K562 (cell line): Measurements from ENCODE around the gene GRB2. TPM values are rescaled to one million over a fixed set of nuclear protein-coding genes. Genes with fewer than 3 reads are reported as not detected.

ENCODE experiments used
- ADNP ChIP-seq: fragments of 200-800 bp; sonication (Bioruptor generic); IDR thresholded peaks from 2 replicates; pipeline ENCODE4 v1.6.1; 2016; ENCODE audit warnings: missing genetic modification characterization, missing compliant biosample characterization
- CSDE1 ChIP-seq, 2 experiments: fragments of 450-650 bp; IDR thresholded peaks; 2 replicates each; pipeline ENCODE4 v1.6.1; 2016; ENCODE audit warnings: mild to moderate bottlenecking in 1 of 2
- CXXC5 ChIP-seq: fragments of 250-450 bp; sonication (Bioruptor Pico); IDR thresholded peaks from 2 replicates; pipeline ENCODE4 v1.8.0; 2022; ENCODE audit warnings: inconsistent platforms, mild to moderate bottlenecking, moderate library complexity
- DNMT1 ChIP-seq: fragments of 450-650 bp; IDR thresholded peaks from 2 replicates; pipeline ENCODE4 v1.6.1; 2016; ENCODE audit warnings: antibody characterized with exemption, mild to moderate bottlenecking
- FOS ChIP-seq: IDR thresholded peaks from 3 replicates; pipeline ENCODE4 v1.6.1; 2011; ENCODE audit not compliant: insufficient read length; ENCODE audit errors: extremely low read depth
- HOXB6 ChIP-seq: fragments of 250-450 bp; sonication (Bioruptor Pico); IDR thresholded peaks from 2 replicates; pipeline ENCODE4 v1.5.1; 2022; ENCODE audit warnings: mild to moderate bottlenecking, borderline replicate concordance
- NFE2 ChIP-seq: IDR thresholded peaks from 2 replicates; pipeline ENCODE4 v1.6.1; 2014; ENCODE audit warnings: antibody characterized with exemption, low read depth
- PHB2 ChIP-seq: fragments of 450-650 bp; IDR thresholded peaks from 2 replicates; pipeline ENCODE4 v1.6.1; 2017; ENCODE audit warnings: low read depth
- POLR3A ChIP-seq: IDR thresholded peaks from 2 replicates; pipeline ENCODE4 v1.6.1; 2011; ENCODE audit warnings: borderline replicate concordance, mild to moderate bottlenecking, moderate library complexity; ENCODE audit not compliant: insufficient read length, insufficient read depth; ENCODE audit errors: extremely low read depth
- PPARD ChIP-seq: fragments of 250-450 bp; sonication (Bioruptor Pico); IDR thresholded peaks from 2 replicates; pipeline ENCODE4 v1.8.0; 2022; ENCODE audit warnings: inconsistent platforms, mild to moderate bottlenecking, moderate library complexity
- SAFB2 ChIP-seq: fragments of 200-400 bp; formaldehyde crosslinking; IDR thresholded peaks from 2 replicates; pipeline ENCODE4 v1.6.1; 2018; ENCODE audit warnings: borderline replicate concordance, low read length, low read depth, moderate library complexity; ENCODE audit not compliant: severe bottlenecking
- SETDB1 ChIP-seq: IDR thresholded peaks from one replicate; pipeline ENCODE4 v1.6.1; 2012; ENCODE audit warnings: low read length, control low read depth, inconsistent platforms
- SP2 ChIP-seq: IDR thresholded peaks from 2 replicates; pipeline ENCODE4 v1.6.1; 2011; ENCODE audit warnings: mild to moderate bottlenecking, low read depth, low read length, moderate library complexity; ENCODE audit not compliant: poor library complexity, severe bottlenecking; ENCODE audit errors: extremely low read depth
- ZNF57 ChIP-seq: fragments of 450-650 bp; formaldehyde crosslinking; IDR thresholded peaks from 2 replicates; pipeline ENCODE4 v1.4.0; 2020; ENCODE audit warnings: mild to moderate bottlenecking, moderate library complexity
- ZNF76 ChIP-seq: fragments of 250-450 bp; sonication (Bioruptor Pico); IDR thresholded peaks from 2 replicates; pipeline ENCODE4 v1.4.0; 2020; ENCODE audit warnings: mild to moderate bottlenecking, moderate library complexity, borderline replicate concordance
- polyA plus RNA-seq, 8 experiments: library from polyadenylated mRNA; depleted of rRNA in 4 of 8; stranded (reverse) in 5 of 8; unstranded in 3 of 8; fragments of >200 nt; fragmentation: Nextera tagmentation in 2 of 8; fragmentation: Illumina TruSeq in 1 of 8; extraction: Ambion mirVana in 2 of 8; extraction: Trizol in 1 of 8; gene quantifications; 2 replicates each; pipeline versions ENCODE4 v1.2.1 to v1.2.3, GENCODE V29; 2011 to 2014; ENCODE audit warnings: inconsistent platforms in 1 of 8, missing spikeins in 1 of 8
- total RNA-seq, 7 experiments: library from RNA; depleted of rRNA in 6 of 7; stranded (reverse); fragments of >200 nt in 6 of 7; fragmentation: Illumina TruSeq in 2 of 7; extraction: Trizol in 2 of 7; gene quantifications; 2 replicates each; pipeline versions ENCODE4 v1.2.1 to v1.2.3, GENCODE V29; 2011 to 2021; ENCODE audit warnings: low replicate concordance in 1 of 7
- TF ChIP-seq, protein P1 (sequence below): fragments of 250-450 bp; sonication (Bioruptor Pico); IDR thresholded peaks from 2 replicates; pipeline ENCODE4 v1.4.0; 2020; ENCODE audit warnings: borderline replicate concordance
- TF ChIP-seq, protein P2 (sequence below): fragments of 250-450 bp; sonication (Bioruptor Pico); IDR thresholded peaks from 2 replicates; pipeline ENCODE4 v1.8.0; 2021; ENCODE audit warnings: borderline replicate concordance, mild to moderate bottlenecking, moderate library complexity; ENCODE audit not compliant: poor library complexity, severe bottlenecking
- TF ChIP-seq, protein P3 (sequence below): sonication (generic); formaldehyde crosslinking; IDR thresholded peaks from 2 replicates; pipeline ENCODE4 v1.8.1; 2023; ENCODE audit warnings: mild to moderate bottlenecking, missing genetic modification reagents
- TF ChIP-seq, protein P4 (sequence below): fragments of 450-650 bp; IDR thresholded peaks from 2 replicates; pipeline ENCODE4 v1.7.0; 2016; ENCODE audit warnings: borderline replicate concordance
- TF ChIP-seq, protein P5 (sequence below): sonication (generic); formaldehyde crosslinking; IDR thresholded peaks from 2 replicates; pipeline ENCODE4 v1.8.1; 2022; ENCODE audit warnings: missing genetic modification reagents
- TF ChIP-seq, protein P6 (sequence below): sonication (generic); formaldehyde crosslinking; IDR thresholded peaks from 2 replicates; pipeline ENCODE4 v1.8.0; 2022; ENCODE audit warnings: mild to moderate bottlenecking, missing genetic modification reagents

Gene GRB2
- total and polyA plus RNA-seq, 9 of the 15 experiments (the other 6 are each of a cell fraction or from before 2014, with no cell fraction given): 57.2 to 136 (median 84.8) TPM

DNA sequence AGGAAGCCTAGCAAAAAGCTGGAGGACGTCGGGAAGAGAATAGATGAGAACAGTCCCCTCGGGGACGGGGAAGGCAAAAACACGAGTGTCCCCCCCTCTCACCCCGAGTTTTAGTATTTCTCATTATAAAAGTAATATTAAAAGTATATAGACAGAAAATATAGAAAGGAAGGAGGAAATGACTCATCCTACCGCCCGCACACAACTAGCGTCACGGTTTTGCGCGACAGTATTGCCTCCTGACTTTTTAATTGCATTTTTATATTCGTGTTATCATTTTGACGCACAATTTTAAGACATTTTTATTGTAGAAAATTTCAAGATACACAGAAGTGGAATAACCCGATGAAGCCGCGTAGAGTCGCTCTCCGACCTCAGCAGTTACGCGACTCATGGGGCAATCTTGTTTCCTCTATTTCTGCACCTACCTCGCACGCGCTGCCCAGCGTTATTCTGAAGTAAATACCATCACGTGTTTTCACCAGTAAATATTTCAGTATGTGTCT is 115.6 kb downstream of the GRB2 start (continued):
- TF ChIP-seq, protein P1, sequence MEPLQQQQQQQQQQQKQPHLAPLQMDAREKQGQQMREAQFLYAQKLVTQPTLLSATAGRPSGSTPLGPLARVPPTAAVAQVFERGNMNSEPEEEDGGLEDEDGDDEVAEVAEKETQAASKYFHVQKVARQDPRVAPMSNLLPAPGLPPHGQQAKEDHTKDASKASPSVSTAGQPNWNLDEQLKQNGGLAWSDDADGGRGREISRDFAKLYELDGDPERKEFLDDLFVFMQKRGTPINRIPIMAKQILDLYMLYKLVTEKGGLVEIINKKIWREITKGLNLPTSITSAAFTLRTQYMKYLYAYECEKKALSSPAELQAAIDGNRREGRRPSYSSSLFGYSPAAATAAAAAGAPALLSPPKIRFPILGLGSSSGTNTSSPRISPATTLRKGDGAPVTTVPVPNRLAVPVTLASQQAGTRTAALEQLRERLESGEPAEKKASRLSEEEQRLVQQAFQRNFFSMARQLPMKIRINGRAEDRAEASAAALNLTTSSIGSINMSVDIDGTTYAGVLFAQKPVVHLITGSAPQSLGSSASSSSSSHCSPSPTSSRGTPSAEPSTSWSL (CRISPR knock-in tag): no peak
- TF ChIP-seq, protein P2, sequence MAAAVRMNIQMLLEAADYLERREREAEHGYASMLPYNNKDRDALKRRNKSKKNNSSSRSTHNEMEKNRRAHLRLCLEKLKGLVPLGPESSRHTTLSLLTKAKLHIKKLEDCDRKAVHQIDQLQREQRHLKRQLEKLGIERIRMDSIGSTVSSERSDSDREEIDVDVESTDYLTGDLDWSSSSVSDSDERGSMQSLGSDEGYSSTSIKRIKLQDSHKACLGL: no peak
- TF ChIP-seq ADNP (tag) (no peak), ZNF57 (no peak), PPARD (CRISPR knock-in tag) (no peak), DNMT1 (no peak), POLR3A (no peak), SETDB1 (no peak), SP2 (no peak), CSDE1 (IDR thresholded peaks at IDR 0.05) (no peak), SAFB2 (no peak), ZNF76 (CRISPR knock-in tag) (no peak), CXXC5 (no peak), NFE2 (no peak), FOS (no peak), PHB2 (no peak), HOXB6 (CRISPR knock-in tag) (no peak)
- TF ChIP-seq, protein P3, sequence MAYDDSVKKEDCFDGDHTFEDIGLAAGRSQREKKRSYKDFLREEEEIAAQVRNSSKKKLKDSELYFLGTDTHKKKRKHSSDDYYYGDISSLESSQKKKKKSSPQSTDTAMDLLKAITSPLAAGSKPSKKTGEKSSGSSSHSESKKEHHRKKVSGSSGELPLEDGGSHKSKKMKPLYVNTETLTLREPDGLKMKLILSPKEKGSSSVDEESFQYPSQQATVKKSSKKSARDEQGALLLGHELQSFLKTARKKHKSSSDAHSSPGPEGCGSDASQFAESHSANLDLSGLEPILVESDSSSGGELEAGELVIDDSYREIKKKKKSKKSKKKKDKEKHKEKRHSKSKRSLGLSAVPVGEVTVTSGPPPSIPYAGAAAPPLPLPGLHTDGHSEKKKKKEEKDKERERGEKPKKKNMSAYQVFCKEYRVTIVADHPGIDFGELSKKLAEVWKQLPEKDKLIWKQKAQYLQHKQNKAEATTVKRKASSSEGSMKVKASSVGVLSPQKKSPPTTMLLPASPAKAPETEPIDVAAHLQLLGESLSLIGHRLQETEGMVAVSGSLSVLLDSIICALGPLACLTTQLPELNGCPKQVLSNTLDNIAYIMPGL (CRISPR knock-in tag): no peak
- TF ChIP-seq, protein P4, sequence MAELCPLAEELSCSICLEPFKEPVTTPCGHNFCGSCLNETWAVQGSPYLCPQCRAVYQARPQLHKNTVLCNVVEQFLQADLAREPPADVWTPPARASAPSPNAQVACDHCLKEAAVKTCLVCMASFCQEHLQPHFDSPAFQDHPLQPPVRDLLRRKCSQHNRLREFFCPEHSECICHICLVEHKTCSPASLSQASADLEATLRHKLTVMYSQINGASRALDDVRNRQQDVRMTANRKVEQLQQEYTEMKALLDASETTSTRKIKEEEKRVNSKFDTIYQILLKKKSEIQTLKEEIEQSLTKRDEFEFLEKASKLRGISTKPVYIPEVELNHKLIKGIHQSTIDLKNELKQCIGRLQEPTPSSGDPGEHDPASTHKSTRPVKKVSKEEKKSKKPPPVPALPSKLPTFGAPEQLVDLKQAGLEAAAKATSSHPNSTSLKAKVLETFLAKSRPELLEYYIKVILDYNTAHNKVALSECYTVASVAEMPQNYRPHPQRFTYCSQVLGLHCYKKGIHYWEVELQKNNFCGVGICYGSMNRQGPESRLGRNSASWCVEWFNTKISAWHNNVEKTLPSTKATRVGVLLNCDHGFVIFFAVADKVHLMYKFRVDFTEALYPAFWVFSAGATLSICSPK: no peak
- TF ChIP-seq, protein P5, sequence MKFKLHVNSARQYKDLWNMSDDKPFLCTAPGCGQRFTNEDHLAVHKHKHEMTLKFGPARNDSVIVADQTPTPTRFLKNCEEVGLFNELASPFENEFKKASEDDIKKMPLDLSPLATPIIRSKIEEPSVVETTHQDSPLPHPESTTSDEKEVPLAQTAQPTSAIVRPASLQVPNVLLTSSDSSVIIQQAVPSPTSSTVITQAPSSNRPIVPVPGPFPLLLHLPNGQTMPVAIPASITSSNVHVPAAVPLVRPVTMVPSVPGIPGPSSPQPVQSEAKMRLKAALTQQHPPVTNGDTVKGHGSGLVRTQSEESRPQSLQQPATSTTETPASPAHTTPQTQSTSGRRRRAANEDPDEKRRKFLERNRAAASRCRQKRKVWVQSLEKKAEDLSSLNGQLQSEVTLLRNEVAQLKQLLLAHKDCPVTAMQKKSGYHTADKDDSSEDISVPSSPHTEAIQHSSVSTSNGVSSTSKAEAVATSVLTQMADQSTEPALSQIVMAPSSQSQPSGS (CRISPR knock-in tag): no peak
- TF ChIP-seq, protein P6, sequence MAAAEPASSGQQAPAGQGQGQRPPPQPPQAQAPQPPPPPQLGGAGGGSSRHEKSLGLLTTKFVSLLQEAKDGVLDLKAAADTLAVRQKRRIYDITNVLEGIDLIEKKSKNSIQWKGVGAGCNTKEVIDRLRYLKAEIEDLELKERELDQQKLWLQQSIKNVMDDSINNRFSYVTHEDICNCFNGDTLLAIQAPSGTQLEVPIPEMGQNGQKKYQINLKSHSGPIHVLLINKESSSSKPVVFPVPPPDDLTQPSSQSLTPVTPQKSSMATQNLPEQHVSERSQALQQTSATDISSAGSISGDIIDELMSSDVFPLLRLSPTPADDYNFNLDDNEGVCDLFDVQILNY (CRISPR knock-in tag): no peak
